K562 (cell line): ENCODE results near the gene FAM114A2.

Experiments used
- CHD1 ChIP-seq: fragments of 200-600 bp; sonication (generic); IDR thresholded peaks from one replicate; pipeline ENCODE4 v1.6.1; 2012; ENCODE audit warnings: mild to moderate bottlenecking, moderate library complexity, low read length, inconsistent platforms
- DMBX1 ChIP-seq: fragments of 250-450 bp; sonication (Bioruptor Pico); IDR thresholded peaks from 2 replicates; pipeline ENCODE4 v1.8.0; 2022; ENCODE audit warnings: inconsistent platforms, mild to moderate bottlenecking, moderate library complexity, borderline replicate concordance
- KDM1A ChIP-seq, 2 experiments: fragments of 450-650 bp; IDR thresholded peaks; 2 replicates each; pipeline ENCODE4 v1.6.1; 2016; ENCODE audit warnings: mild to moderate bottlenecking in 2 of 2
- RAD21 ChIP-seq, 2 experiments: fragments of 250-450 bp in 1 of 2; fragments of 450-650 bp in 1 of 2; sonication (Bioruptor Pico) in 1 of 2; formaldehyde crosslinking in 1 of 2; IDR thresholded peaks in 1 of 2; conservative IDR thresholded peaks in 1 of 2; 2 replicates each; pipeline versions ENCODE4 v1.4.0 to v1.8.0; 2020 to 2022; ENCODE audit warnings: mild to moderate bottlenecking in 2 of 2, moderate library complexity in 1 of 2
- TARDBP ChIP-seq: fragments of 450-650 bp; IDR thresholded peaks from 2 replicates; pipeline ENCODE4 v1.6.1; 2016
- TF ChIP-seq, protein P1 (sequence below), 3 experiments: IDR thresholded peaks in 2 of 3; conservative IDR thresholded peaks in 1 of 3; 2 replicates each; pipeline ENCODE4 v1.5.1; 2011 to 2012; ENCODE audit warnings: low read length in 3 of 3, mild to moderate bottlenecking in 3 of 3, control low read depth in 2 of 3, improper control_type of control experiment in 1 of 3, inconsistent platforms in 1 of 3, low read depth in 1 of 3, mixed read lengths in 1 of 3, moderate library complexity in 1 of 3; ENCODE audit not compliant: insufficient read depth in 2 of 3

- TF ChIP-seq RAD21 (CRISPR knock-in tag; conservative IDR thresholded peaks at IDR 0.05 in 1 of 2, IDR thresholded peaks at IDR 0.05 in 1 of 2), result no peak
- TF ChIP-seq, protein P1, sequence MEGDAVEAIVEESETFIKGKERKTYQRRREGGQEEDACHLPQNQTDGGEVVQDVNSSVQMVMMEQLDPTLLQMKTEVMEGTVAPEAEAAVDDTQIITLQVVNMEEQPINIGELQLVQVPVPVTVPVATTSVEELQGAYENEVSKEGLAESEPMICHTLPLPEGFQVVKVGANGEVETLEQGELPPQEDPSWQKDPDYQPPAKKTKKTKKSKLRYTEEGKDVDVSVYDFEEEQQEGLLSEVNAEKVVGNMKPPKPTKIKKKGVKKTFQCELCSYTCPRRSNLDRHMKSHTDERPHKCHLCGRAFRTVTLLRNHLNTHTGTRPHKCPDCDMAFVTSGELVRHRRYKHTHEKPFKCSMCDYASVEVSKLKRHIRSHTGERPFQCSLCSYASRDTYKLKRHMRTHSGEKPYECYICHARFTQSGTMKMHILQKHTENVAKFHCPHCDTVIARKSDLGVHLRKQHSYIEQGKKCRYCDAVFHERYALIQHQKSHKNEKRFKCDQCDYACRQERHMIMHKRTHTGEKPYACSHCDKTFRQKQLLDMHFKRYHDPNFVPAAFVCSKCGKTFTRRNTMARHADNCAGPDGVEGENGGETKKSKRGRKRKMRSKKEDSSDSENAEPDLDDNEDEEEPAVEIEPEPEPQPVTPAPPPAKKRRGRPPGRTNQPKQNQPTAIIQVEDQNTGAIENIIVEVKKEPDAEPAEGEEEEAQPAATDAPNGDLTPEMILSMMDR (IDR thresholded peaks at IDR 0.05 in 2 of 3, conservative IDR thresholded peaks at IDR 0.05 in 1 of 3; ENCODE audit: insufficient read depth in 2 of 3, low read depth in 1 of 3, low read length in 3 of 3), result no peak
- no peak for TF ChIP-seq CHD1
- no peak for TF ChIP-seq KDM1A (IDR thresholded peaks at IDR 0.05)
- TF ChIP-seq TARDBP, result no peak
- TF ChIP-seq DMBX1 (CRISPR knock-in tag), result no peak
Measured at GRCh38 chr5:153968761-153969562, 69.7 kb downstream of the FAM114A2 start.
